Activated T-cell treated with anti-CD3 and anti-CD28 coated beads, Interleukin-2, amount 50 U/mL, for 1 hour (primary cell): Measurements from ENCODE around the gene OR5H1.
"Not testable (repeated sequence)": the region's sequence is repeated elsewhere in the genome, so short reads cannot be mapped to it uniquely, and the experiment has no call there.

ENCODE experiments used
- DNase-seq: peaks from one replicate; pipeline ENCODE4 v3.0.0-alpha.2; 2020

The OR5H1 gene

DNA sequence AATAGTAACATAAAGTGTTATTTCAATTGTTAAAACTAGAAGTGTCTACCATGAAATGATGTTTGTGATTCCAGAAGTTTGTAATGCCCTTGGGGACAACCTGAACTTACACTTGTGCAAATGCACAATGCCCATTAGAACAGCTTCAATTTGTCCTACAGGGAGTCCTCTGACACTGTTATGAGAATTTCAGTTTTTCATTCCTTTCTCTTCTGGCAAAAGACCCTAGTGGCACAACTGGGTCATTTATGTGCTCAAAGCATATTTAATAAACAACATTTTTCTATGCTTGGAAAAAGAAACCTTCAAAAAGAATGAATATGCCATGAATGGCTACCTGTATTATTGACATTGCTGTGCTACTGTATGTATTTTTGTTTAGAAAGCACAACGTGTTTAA lies at the start of gene OR5H1:
Gene OR5H1 (plus strand): TSS at position 301 of the 400 bp plus-strand sequence. CDS start 1,977 bp downstream, outside the sequence.
- no peak for DNase-seq

DNA sequence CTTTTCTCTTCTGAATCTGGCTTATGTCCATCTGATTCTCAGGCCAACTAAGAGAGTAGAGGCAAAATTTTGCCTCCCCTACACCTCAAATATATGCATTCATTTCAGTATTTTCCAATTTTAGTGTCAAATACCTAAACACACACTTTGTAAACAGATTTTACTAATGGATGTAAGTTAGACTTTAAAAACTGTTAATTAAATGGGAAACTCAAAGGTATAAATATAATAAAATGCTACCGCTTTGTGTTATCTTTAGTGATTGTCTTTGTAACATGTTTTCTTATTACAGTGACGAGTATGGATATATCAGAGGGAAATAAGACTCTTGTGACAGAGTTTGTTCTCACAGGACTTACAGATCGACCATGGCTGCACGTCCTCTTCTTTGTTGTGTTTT lies 43.6 kb upstream of the OR5H1 start, which contains the start of gene OR5AC2:
Gene OR5AC2 (plus strand): TSS at position 301 of the 400 bp plus-strand sequence. CDS start 0 bp downstream, at position 301.
- no peak for DNase-seq

DNA sequence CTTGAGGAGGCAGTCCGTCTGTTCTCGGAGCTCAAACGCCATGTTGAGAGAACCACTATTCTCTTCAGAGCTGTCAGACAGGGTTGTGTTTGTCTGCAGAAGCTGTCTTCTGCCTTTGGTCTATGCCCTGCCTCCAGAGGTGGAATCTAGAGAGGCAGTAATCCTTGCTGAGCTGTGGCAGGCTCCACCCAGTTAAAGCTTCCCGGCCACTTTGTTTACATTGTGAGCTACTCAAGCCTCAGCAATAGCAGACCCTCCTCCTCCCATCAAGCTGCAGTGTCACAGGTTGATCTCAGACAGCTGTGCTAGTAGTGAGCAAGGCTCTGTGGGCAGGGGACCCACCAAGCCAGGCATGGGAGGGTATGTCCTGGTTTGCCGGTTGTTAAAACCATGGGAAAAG lies 34.6 kb upstream of the OR5H1 start:
- no peak for DNase-seq

DNA sequence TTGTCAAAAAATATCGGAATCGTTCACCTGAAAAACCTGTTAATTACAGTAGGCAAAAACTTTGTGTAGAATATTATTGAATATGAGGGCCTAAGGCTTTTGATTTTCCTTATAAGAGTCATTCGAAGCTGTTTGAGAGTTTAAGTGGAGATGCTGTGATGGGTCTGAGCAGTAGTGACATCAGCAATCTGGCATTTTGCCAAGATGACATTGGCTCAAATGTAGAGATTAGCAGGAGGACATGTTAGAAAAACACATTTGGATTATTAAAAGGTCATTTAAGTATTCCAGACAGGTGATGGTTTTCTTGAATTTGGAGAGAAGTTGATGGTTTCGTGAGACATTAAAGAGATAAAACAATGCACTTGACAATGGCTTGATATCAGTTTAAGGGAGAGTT lies 30.7 kb upstream of the OR5H1 start:
- no peak for DNase-seq

DNA sequence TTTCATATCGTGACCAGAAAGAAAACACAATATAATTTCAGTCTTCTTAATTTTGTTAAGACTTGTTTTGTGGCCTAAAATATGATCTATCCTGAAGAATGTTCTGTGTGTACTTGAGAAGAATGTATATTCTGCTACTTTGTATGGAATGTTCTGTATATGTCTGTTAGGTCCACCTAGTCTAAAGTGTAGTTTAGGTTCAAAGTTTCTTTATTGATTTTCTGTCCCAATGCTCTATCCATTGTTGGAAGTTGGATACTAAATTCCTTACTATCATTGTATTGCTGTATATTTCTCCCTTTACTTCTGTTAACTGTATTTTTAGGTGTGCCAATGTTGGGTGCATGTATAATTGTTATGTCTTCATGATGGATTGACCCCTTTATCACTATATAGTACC lies 22.4 kb upstream of the OR5H1 start:
- no peak for DNase-seq

DNA sequence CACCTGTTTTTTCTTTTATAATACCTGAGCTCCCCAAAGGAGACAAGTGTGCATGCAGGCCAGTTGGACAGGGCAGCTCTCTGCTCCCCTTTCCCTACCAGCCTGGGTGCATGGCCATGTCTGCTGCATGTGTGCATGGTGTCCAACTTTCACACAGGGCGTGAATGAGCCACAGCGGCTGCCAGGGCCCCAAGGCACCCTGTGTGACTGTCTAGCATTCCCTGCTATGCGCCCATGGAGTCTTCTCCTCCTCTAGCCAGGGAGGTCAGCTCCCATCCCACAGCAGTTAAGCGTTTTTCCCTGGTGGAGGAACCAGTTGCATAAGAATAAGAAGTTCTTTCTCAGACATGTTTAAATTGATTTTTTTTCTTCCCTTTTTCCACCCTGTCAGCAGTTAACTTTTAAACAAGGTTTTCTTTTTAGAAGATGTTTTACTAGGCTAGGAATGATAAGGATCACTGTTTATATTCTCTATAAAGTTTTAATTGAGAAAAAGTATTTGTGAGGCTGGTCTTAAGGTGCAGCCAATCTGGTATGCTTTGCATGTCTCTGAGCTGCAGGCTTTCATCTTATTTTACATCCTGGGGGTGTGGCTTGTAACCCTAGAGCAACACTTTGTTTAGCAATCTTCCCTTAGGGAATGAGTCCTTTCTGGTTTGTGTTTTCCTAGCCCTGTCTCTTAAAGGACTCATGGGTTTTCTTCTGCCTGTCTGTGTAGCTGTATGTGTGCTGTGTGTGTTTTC lies 20.5 kb upstream of the OR5H1 start:
- no peak for DNase-seq

DNA sequence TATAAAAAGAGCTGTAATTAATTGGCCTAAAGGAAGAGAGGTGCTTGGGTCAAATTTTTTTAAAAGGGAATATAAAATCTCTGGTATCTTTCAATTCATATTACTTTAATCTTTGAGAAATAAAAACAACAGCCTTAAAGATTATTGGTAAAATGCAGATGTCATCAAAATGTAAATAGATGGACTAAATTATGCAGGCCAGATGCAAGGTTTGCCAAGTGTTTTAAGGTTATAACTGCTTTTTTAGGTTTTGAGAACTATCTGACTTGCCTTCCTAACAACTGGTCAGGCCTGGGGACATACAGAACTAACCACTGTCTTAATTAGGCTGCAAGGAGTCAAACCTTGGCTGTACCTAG lies 20.0 kb upstream of the OR5H1 start:
- no peak for DNase-seq

DNA sequence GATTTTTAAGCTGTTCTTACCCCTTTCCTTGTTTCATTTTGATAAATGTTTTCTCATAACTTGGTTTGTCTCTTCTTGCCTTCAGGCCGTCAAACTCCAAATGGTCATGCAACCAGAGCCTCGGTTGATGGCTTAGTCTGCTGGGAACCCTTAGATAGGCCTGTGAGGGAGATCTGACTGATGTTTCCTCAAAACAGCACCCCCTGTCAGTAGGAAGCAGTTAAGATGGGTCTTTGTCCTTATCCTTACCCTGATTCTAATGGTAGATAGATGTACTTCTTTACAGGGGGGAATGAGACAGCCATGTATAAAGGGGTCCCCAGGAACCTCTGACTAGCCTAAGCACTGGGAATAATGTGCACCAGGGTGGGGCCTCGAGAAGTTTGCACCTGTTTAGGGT lies 16.3 kb upstream of the OR5H1 start:
- no peak for DNase-seq

DNA sequence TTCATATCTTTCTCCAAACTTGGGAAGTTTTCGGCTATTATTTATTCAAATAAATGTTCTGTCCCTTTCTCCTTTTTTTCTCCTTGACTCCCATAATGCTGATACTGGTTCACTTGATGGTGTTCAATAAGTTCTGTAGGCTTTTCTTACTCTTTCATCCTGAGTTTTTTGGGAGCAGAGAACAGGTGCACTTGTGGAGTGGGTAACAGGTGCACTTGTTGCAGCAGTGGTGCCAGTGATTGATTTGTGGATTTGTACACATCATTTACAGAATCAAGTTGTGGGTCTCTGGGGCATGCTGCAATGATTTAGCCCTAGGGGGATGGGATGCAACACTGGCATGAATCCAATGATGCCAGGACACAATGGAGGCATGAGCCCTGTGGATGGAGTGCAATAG lies 14.8 kb upstream of the OR5H1 start:
- no peak for DNase-seq

DNA sequence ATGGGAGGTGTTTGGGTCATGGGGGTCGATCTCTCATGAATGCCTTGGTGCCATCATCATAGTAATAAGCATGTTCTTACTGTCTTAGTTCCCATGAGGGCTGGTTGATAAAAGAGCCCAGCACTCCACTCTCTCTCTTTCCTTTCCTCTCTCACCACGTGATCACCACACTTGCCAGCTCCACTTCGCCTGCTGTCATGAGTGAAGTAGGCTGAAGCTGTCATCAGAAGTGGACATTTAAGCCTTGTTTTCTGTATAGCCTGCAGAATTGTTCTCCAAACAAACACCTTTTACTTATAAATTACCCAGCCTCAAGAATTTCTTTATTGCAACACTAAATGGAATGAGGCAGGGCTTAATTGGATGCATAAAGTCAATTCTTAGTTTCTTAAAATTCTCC lies 6.1 kb downstream of the OR5H1 start:
- no peak for DNase-seq

DNA sequence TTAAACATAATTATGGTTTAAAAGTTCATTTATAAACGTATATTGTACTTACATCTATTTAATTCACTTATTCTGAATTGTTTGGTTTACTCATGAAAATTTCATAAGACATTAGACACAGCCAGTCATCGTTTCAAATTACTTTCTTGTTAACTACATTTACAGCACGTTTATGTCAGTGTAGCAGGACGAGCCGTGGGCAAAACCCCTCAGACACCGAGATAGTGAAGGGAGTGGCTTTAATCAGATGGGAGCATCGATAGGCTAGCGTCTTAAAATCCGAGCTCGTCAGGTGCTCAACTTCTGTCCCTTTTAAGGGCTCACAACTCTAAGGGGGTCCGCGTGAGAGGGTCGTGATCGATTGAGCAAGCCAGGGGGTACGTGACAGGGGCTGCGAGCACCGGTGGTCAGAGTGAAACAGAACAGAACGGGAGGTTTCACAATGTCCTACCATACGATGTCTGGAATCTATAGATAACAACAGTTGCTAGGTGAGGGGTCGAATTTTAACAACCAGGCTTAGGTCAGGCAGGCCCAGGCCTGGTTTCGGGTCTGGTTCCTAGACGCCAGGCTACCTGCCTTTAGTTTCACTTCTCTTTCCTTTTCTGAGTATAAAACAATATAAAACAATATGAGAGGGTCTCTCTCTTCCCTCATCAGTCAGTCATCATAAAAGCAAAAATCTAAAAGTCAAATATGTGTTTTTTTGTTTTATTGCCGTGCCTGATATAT lies 7.5 kb downstream of the OR5H1 start:
- DNase-seq, result not testable (repeated sequence)

DNA sequence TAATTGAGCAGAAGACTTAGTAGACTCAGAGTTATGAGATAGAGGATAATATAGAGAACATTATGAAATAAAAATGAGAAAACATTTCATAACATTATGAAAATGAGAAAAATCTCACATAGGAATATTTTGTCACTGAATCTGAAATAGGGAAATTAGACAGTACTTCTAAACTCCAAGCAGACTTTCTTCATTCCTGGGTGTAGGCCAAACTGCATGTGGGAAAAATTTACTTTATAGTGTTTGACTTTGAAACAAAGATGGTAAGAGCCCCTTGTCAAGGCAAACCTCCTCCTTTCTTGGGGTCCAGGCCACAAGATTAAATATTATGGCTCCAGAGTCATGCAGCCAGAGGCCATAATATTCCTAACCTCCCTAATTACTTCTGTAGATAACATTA lies 10.0 kb downstream of the OR5H1 start:
- DNase-seq, result no peak

DNA sequence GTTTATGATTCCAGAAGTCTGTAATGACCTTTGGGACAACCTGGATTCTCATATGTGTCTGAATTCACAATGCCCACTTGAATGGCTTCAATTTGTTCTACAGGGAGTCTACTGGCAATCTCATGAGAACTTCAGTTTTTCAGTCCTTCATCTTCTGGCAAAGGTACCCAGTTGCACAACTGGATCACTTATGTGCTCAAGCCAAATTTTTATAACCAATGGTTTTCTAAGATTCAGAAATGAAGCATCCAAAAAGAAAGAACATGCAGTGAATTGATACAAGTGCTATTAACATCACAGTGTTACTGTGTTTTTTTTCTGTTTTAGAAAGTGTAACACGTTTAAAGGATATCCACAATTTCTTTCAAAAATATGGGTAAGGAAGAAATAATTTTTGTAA lies 16.7 kb downstream of the OR5H1 start, which contains the start of gene OR5H14:
Gene OR5H14 (plus strand): TSS at position 301 of the 400 bp plus-strand sequence. CDS start 1,907 bp downstream, outside the sequence.
- DNase-seq, result no peak

DNA sequence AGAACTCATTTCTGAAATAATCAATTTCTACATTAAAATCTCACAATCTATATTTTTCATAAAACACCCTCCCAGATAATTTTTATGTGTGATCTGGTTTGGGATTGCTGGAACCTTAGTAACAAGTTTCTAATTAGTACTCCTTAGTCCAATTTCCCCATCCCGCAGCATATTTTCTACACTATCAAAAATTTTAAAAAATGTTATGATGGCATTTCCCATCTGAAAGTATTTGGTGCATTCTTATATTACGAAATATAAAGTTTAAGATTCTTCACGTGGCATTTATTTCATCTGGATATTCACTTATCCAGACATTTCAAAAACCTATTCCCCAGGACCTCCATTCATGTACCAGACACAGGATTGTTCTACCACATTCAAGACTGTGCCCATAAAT lies 18.2 kb downstream of the OR5H1 start:
- DNase-seq, result no peak

DNA sequence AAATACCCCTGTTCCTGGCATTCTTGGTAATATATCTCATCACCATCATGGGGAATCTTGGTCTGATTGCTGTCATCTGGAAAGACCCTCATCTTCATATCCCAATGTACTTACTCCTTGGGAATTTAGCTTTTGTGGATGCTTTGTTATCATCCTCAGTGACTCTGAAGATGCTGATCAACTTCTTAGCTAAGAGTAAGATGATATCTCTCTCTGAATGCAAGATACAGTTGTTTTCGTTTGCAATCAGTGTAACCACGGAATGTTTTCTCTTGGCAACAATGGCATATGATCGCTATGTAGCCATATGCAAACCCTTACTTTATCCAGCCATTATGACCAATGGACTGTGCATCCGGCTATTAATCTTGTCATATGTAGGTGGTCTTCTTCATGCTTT lies 18.9 kb downstream of the OR5H1 start:
- DNase-seq, result not testable (repeated sequence)

DNA sequence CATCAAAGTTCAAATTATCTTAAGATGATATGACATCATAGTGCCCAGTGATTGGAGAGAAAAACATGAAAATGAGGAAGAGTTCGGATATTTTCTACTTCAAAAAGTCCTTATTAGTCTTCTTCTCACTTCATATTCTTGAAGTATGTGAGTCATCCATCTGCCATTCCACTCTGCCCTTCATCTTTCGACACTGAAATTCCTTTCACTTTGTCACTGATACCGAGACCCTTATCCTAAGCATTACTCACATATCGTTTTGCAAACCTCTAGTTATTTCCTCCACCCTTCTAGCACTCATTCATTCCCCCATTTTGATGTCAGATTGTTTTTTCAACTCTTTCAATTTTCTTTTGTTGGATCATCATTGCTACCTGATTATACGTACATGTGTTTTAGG lies 20.7 kb downstream of the OR5H1 start:
- no peak for DNase-seq

DNA sequence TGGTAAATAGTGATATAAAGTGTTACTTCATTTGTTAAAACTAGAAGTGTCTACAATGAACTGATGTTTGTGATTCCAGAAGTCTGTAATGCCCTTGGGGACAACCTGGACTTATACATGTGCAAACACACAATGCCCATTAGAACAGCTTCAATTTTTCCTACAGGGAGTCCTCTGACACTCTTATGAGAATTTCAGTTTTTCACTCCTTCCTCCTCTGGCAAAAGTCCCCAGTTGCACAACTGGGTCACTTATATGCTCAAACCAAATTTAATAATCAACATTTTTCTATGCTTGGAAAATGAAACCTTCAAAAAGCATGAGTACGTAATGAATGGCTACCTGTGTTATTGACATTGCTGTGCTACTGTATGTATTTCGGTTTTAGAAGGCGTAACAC lies 35.9 kb downstream of the OR5H1 start, which contains the start of gene OR5H15:
Gene OR5H15 (plus strand): TSS at position 301 of the 400 bp plus-strand sequence. CDS start 2,004 bp downstream, outside the sequence.
- DNase-seq, result no peak

DNA sequence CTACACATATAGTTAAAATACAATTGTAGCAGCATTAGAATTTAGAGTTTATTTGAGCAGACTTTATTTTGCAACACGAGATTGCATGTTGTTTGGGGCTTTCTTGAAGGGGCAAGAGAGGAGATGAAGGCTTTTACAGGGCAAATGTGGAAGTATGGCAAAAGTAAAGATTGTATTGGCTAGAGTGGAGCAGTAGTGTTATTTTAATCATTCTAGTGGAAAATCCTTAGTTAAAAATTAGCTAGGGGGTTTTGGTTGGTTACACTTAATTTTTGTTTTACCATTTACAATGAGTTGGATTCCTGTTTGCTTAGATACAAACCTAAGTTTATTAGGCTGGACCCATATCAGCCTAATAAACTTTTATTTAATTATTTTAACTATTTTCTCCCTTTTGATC lies 40.5 kb downstream of the OR5H1 start:
- DNase-seq, result no peak

DNA sequence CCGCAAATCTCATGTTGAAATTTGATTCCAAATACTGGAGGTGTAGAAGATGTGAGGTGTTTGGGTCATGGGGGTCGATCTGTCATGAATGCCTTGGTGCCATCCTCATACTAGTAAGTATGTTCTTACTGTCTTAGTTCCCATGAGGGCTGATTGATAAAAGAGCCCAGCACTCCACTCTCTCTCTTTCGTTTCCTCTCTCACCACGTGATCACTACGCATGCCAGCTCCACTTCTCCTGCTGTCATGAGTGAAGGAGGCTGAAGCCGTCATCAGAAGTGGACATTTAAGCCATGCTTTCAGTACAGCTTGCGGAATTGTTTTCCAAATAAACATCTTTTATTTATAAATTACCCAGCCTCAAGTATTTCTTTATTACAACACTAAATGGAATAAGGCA lies 42.1 kb downstream of the OR5H1 start:
- DNase-seq, result no peak

DNA sequence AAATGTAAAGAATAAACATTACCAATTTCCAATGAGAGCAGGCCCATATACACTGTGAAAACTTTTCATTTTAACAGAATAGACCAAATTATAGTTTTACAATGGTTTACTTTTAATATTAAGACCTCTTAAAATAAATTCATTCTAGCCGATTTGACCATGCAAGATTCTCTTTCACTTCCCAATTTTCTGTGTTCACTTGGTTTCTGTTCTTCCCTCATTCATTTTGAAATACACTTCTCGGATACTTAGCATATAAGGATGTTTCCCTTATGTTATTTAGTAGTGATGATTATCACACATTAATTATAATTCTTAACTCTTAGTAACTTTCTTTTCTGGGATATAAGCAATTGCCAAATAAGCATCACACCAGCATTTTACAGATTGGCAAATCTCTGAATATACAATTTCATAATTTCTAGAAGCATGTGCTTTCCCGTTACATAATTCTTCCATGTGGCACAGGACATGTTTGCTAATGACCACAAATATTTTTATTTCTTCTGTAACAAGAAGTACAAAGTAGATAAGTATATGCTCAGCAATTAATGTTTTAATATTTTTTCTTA lies 49.9 kb downstream of the OR5H1 start:
- DNase-seq, result no peak

DNA sequence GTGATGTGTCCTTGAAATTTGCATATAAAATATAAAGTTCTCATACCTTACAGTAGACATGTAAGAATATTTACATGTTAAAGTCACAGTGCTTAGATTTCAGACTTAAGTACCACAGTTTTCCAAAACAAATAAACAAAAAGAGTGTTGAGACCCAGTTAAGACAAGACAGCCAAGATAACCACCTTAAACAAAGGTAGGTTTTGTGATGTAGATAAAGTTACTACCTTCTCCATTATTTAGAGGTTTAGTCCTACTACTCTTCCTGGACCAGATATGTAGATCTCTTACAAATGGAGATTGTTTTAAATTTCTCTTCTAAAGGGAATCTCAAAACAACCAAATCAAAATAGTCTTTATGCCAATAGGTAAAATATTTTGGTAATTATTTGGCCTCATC lies 51.7 kb downstream of the OR5H1 start:
- DNase-seq, result no peak

DNA sequence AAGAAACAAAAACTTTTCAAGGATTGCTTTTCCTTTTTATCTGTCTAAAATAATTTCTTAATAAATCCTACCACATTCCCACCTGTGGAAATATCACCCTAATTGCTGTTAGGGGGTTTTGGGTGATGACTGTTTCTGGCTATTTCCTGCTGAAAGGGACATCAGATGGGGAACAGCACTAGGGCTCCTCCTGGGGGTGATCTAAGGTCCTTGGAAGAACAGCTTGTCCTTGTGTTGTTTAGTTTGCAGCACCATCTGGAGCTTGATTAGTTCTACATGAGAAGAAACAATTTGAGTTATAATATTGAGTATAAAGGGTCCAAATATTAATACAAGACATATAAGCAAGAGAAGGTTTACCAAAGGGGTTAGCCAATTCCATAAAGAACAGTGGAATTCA lies 54.7 kb downstream of the OR5H1 start:
- no peak for DNase-seq
